Measurements from ENCODE around the gene COPS9. TPM values are rescaled to one million over a fixed set of nuclear protein-coding genes. Genes with fewer than 3 reads are reported as not detected.
A peak's percentile ranks its signal among the peaks of the same experiment; 100 is the strongest.

COPS9 gene
- polyA plus RNA-seq, 1 donor (not counting 4 experiments of a cell fraction or from before 2014, with no cell fraction given): 399 TPM

DNA sequence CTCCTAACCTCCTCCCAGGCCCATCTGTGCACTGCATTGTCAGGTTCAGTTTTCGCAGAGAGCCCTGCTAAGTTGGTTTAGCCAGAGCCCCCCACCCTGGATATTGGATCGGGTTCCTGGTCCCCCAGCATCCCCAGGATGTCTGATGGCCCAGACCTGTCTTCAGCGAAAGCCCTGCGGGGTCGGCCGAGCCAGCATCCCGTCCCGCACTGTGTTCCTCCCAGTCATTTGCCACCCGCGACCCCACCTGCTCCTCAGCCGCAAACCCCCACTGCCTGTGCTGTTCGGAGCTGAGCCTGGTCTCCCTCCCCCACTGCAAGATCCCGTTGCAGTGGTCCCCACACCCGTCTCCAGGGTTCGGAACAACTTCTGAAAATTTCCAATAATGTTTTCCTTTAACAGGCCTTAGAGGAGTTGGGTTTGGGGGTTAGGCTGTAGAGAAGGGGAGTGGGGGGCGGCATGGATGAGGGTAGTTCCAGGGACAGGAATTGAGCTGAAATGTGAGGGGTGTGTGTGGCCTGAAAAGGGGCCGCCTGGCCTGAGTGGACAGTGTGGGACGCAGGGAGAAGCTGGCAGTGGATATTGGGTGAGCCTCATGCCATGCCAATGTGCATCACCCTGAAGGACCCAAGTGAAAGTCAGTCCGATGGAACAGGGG is 1.6 kb upstream of the COPS9 start:
- H3K4me2 ChIP-seq (ENCODE audit: control insufficient read depth, extremely low read depth, insufficient read depth, low read depth, low read length): no peak overlapping the region
- H2AFZ ChIP-seq (ENCODE audit: control insufficient read depth, low read length): no peak overlapping the region
- no peak overlapping the region for H3K4me3 ChIP-seq (ENCODE audit: control insufficient read depth in 2 of 3, extremely low read depth in 1 of 3, insufficient read depth in 2 of 3, low read depth in 1 of 3, low read length in 3 of 3)

DNA sequence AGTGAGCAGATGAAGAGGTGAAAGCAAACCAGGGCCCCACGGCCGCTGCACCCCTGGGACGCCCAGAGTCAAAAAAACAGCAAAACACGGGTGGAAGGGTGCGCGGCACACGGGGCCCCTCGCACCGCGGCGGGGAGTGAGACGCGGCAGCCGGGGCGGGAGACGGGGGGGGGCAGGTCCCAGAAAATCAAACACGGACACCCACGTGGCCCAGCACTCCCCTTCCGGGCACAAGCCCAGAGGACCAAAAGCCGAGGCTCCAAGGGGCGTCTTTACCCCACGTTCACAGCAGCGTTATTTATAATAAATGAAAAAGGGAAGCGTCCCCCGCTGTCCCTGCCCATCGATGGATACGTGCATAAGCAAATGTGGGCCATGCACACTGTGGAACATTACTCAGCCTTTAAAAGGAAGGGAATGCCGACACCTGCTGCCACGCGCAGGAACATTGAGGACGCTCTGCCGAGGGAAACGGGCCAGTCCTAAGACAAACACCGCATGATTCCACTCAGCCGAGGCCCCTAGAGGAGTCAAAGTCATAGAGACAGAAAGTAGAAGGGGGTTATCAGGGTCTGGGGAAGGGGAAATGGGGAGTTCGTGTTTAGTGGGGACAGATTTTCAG is 677 bp upstream of the COPS9 start:
- peaks cover 3% of the 10 kb centered on the region for H3K9me1 ChIP-seq (ENCODE audit: control insufficient read depth, extremely low read depth, insufficient read depth, low read length)
- no peaks in the 10 kb centered on the region for H3K27me3 ChIP-seq (ENCODE audit: control insufficient read depth, extremely low read depth, insufficient read depth, low read length)
- H3K9ac ChIP-seq (ENCODE audit: control insufficient read depth, extremely low read depth, insufficient read depth, low read length): peak overlapping the region; percentile 73

More for the DNA sequence above, 1.6 kb upstream of the COPS9 start:
- H3K9me1 ChIP-seq (ENCODE audit: control insufficient read depth, extremely low read depth, insufficient read depth, low read length): peaks cover 3% of the 10 kb centered on the region
- no peak for TF ChIP-seq EZH2 (IDR thresholded peaks at IDR 0.05; ENCODE audit: low read length)
- no peak overlapping the region for H3K27ac ChIP-seq (ENCODE audit: control insufficient read depth, insufficient read depth, low read length)
- dilution Hi-C loops (cut with MboI; ENCODE audit: extremely low pct_ligation_motif_present, low sequenced_read_pairs): no loop called here
- DNase-seq (ENCODE audit: low read depth, low spot score) (no peak), FAIRE-seq (no peak)
- H3K9me3 ChIP-seq (ENCODE audit: control insufficient read depth, low read depth, low read length): no peaks in the 10 kb centered on the region
- peaks cover 24% of the 10 kb centered on the region for H3K4me1 ChIP-seq (ENCODE audit: control insufficient read depth, extremely low read depth, insufficient read depth, low read length)
- no peak overlapping the region for H3K9ac ChIP-seq (ENCODE audit: control insufficient read depth, extremely low read depth, insufficient read depth, low read length)
- no peaks in the 10 kb centered on the region for H4K20me1 ChIP-seq (ENCODE audit: control insufficient read depth, extremely low read depth, insufficient read depth, low read length)
- peaks cover 28% of the 10 kb centered on the region for H3K79me2 ChIP-seq (ENCODE audit: control insufficient read depth, insufficient read depth, low read length)
- no peaks in the 10 kb centered on the region for H3K27me3 ChIP-seq (ENCODE audit: control insufficient read depth, extremely low read depth, insufficient read depth, low read length)
- peaks cover 0 to 12% of the 10 kb centered on the region in 2 experiments for H3K36me3 ChIP-seq (ENCODE audit: control insufficient read depth in 2 of 2, extremely low read depth in 1 of 2, insufficient read depth in 2 of 2, low read length in 2 of 2)

More for the DNA sequence above, 677 bp upstream of the COPS9 start:
- Histone ChIP-seq H2AFZ (ENCODE audit: control insufficient read depth, low read length) (peak overlapping the region; percentile 94), H4K20me1 (ENCODE audit: control insufficient read depth, extremely low read depth, insufficient read depth, low read length) (no peaks in the 10 kb centered on the region), H3K4me1 (ENCODE audit: control insufficient read depth, extremely low read depth, insufficient read depth, low read length) (peaks cover 24% of the 10 kb centered on the region), H3K4me3 (ENCODE audit: control insufficient read depth in 2 of 3, extremely low read depth in 1 of 3, insufficient read depth in 2 of 3, low read depth in 1 of 3, low read length in 3 of 3) (peak overlapping the region; percentile 84 to 93 (median 93)), H3K36me3 (ENCODE audit: control insufficient read depth in 2 of 2, extremely low read depth in 1 of 2, insufficient read depth in 2 of 2, low read length in 2 of 2) (peaks cover 7 to 21% of the 10 kb centered on the region in 2 experiments), H3K27ac (ENCODE audit: control insufficient read depth, insufficient read depth, low read length) (peak overlapping the region; percentile 42), H3K9me3 (ENCODE audit: control insufficient read depth, low read depth, low read length) (no peaks in the 10 kb centered on the region), H3K4me2 (ENCODE audit: control insufficient read depth, extremely low read depth, insufficient read depth, low read depth, low read length) (peak overlapping the region; percentile 79), H3K79me2 (ENCODE audit: control insufficient read depth, insufficient read depth, low read length) (peaks cover 28% of the 10 kb centered on the region)
- FAIRE-seq (no peak), DNase-seq (ENCODE audit: low read depth, low spot score) (no peak)
- TF ChIP-seq, protein P1, sequence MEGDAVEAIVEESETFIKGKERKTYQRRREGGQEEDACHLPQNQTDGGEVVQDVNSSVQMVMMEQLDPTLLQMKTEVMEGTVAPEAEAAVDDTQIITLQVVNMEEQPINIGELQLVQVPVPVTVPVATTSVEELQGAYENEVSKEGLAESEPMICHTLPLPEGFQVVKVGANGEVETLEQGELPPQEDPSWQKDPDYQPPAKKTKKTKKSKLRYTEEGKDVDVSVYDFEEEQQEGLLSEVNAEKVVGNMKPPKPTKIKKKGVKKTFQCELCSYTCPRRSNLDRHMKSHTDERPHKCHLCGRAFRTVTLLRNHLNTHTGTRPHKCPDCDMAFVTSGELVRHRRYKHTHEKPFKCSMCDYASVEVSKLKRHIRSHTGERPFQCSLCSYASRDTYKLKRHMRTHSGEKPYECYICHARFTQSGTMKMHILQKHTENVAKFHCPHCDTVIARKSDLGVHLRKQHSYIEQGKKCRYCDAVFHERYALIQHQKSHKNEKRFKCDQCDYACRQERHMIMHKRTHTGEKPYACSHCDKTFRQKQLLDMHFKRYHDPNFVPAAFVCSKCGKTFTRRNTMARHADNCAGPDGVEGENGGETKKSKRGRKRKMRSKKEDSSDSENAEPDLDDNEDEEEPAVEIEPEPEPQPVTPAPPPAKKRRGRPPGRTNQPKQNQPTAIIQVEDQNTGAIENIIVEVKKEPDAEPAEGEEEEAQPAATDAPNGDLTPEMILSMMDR (optimal IDR thresholded peaks at IDR 0.05 in 1 of 3, IDR thresholded peaks at IDR 0.05 in 1 of 3, conservative IDR thresholded peaks at IDR 0.05 in 1 of 3; ENCODE audit: extremely low read depth in 1 of 3, insufficient read depth in 2 of 3, low read length in 3 of 3): no peak
- TF ChIP-seq EZH2 (IDR thresholded peaks at IDR 0.05; ENCODE audit: low read length): no peak
- dilution Hi-C loops (cut with MboI; ENCODE audit: extremely low pct_ligation_motif_present, low sequenced_read_pairs): no loop called here

All from keratinocyte (primary cell).